Measurements from ENCODE around the gene RAD54L2.
"Not testable (repeated sequence)": the region's sequence is repeated elsewhere in the genome, so short reads cannot be mapped to it uniquely, and the experiment has no call there.

RAD54L2 gene

DNA sequence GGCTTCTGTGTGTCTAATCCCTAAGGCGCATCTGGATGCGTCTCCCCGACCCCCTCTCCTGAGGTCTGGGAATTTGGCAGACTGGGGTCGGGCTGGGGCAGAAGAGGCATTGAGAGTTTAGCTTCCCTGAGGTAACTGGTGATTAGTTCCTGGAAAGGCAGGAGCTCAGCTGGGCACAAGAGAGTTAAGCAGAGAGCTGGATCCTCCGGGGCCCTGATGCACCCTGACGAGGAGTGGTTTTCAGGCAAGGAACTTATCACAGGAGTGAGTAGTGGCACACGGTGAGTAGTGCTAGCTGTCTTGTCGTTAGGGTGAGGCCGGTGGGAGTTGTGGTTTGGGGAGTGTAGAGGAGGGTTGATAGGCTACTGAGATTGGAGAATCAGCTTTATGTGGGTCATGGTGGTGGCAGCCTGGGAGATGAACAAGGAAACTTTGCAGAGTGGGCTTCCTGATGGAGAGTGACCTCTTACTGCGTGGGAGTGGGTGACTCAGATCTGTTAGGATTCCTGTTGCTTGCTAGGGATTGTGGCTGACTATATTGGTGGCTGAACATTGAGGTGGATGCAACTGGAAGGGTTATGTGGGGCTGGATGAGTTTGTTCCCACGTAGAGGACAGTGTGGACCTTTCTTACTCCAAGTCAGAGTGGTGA lies 897 bp downstream of the RAD54L2 start:
- intact Hi-C loops (cut with DNase I) = loop anchor here (2.0 kb wide), 1 partner anchor 39 kb away; the partner anchor contains the start of gene DCAF1

DNA sequence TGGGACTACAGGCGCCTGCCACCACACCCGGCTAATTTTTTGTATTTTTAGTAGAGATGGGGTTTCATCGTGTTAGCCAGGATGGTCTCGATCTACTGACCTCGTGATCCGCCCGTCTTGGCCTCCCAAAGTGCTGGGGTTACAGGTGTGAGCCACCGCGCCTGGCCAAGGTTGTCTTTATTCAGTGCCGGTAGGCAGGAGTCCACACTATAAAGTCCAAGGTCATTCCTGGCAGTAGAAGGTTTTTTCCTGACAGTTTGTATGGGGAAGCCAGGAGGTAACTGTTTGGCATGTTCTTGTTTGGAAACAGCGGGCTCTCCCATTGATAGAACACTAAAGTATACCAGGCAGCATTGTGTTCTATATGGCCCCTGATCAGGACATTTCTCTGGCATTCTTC lies 4.1 kb downstream of the RAD54L2 start:
- DNase-seq; intact Hi-C loops (cut with DNase I): not testable (repeated sequence)

More for the DNA sequence above, 897 bp downstream of the RAD54L2 start:
- DNase-seq = peak in 8 of 10 donors; percentile 9 to 86 (median 23)

- DNase-seq = no peak
- intact Hi-C loops (cut with DNase I) = no loop called here
Observed at GRCh38 chr3:51544011-51544775, 5.7 kb downstream of the RAD54L2 start.

DNA sequence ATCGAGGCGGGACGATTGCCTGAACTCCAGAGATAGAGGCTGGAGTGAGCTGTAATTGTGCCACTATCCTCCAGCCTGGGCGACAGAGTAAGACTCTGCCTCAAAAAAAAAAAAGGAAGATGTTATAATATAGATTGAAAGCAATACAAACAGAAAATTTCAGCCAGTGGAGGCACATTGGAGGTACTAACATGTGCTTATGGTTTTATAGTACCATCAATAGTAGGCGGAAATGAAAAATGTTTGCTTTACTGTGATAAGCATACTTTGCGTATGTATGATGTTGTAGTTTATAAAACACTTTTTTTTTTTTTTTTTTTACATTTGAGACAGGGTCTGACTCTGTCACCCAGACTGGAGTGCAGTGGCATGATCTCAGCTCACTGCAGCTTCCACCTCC lies 8.8 kb downstream of the RAD54L2 start:
- intact Hi-C loops (cut with DNase I) = no loop called here
- DNase-seq = no peak

DNA sequence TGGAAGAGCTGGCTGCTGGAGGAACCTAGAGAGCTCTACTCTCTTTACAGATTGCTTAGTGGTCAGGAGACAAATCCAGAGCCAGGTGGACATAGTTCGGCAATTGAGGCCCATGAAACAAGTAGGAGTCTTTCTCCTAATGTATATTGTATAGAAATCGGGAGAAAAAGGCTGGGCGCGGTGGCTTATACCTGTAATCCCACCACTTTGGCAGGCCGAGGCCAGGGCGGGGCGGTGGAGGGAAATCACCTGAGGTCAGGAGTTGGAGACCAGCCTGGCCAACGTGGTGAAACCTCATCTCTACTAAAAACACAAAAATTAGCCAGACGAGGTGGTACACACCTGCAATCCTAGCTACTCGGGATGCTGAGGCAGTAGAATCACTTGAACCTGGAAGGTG lies 10.8 kb downstream of the RAD54L2 start:
- intact Hi-C loops (cut with DNase I) = no loop called here
- no peak for DNase-seq

DNA sequence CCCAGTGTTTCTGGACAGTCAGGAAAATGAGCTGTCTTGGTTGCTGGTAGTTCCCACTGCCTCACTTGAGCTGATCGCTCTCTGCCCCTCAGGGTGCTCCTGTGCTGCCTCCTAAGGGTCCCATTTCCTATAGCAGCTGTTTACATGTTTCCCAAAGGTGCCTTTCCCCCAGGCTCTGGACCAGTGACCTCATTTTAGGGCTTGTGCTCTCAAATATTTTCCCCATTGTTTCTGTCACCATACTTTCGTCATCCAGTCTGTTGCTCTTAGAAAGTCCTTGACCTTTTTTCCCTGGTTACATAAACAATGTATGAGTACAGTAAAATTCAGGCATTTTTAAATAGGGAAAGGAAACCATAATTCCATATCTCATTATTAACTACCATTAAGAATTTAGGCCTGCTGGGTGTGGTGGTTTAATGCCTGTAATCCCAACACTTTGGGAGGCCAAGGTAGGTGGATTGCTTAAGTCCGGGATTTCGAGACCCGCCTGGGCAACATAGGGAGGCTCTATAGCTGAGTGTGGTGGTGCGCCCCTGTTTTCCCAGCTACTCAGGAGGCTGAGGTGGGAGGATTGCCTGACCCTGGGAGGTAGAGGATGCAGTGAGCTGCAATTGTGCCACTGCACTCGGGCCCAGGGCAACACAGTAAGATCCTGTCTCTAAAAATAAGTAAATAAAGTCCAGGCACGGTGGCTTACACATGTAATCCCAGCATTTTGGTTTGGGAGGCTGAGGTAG lies 11.7 kb downstream of the RAD54L2 start:
- intact Hi-C loops (cut with DNase I) = no loop called here
- no peak for DNase-seq

GRCh38 chr3:51557993-51558392 lies 19.5 kb downstream of the RAD54L2 start:
- DNase-seq = no peak
- intact Hi-C loops (cut with DNase I) = no loop called here

DNA sequence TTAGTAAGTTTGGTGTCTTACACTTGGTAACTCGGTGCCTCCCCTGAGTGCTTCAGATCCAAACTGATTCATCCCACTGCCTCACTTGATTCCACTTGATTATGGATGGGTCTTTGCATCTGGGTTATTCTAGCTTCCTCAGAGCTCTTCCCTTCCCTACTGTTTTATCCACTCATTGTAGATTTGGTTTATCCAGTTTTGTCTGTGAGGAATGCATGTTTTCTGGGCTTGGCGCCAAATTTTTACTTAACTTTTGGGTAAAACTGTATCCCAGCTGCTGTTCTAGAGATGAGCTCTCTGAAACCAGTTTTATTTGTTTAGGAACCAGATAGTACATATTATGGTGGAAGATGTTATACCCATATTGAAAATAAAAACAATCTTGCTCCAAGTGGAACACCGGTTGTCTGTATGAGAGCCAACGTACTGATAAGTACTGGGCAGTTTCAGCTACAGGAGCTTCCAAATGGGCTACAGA lies 20.9 kb downstream of the RAD54L2 start:
- no peak for DNase-seq
- intact Hi-C loops (cut with DNase I) = no loop called here

DNA sequence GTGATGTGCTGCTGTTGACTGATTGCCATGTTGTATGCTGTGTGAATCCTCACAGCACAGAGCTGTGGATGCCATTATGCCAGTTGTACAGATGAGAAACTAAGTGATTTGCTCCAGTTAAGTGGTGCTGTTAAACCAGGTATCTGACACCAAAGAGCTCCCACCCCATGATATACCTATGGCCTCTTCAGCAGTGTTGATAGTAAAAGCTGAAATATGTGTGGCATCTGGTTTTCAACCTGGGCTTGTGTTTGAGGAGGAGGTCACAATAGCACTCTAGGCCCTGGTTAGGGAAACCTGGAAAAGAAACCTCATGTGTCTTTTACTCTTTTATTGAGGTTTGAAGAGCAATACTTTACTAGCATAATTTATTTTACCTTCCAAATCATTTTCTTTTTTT lies 21.4 kb downstream of the RAD54L2 start:
- DNase-seq = no peak
- intact Hi-C loops (cut with DNase I) = no loop called here

GRCh38 chr3:51562403-51562802 lies 23.9 kb downstream of the RAD54L2 start:
- DNase-seq; intact Hi-C loops (cut with DNase I): not testable (repeated sequence)

DNA sequence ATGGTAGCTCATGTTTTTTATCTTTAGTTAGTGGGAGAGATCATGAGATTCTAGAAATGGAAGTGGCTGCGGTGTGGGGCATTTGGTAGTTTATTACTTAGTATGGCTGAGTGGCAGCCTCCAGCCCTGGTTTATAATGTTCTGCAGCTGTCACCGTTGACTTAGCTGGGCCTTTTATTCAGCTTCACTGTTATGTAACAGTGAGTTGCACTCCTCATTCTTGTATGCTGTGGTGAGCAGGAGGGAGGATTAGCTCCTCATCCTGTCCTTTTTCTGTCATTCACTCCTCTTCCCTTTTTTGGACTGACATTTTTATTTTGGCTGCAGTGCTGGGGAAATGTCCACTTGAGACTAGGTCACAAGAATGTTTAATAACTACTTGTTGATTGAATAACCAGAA lies 29.5 kb downstream of the RAD54L2 start:
- DNase-seq = no peak
- intact Hi-C loops (cut with DNase I) = no loop called here

- intact Hi-C loops (cut with DNase I) = no loop called here
- no peak for DNase-seq
Observed at GRCh38 chr3:51568996-51569395, 30.5 kb downstream of the RAD54L2 start.

- DNase-seq = no peak
- intact Hi-C loops (cut with DNase I) = no loop called here
Observed at GRCh38 chr3:51578238-51578637, 39.7 kb downstream of the RAD54L2 start.

DNA sequence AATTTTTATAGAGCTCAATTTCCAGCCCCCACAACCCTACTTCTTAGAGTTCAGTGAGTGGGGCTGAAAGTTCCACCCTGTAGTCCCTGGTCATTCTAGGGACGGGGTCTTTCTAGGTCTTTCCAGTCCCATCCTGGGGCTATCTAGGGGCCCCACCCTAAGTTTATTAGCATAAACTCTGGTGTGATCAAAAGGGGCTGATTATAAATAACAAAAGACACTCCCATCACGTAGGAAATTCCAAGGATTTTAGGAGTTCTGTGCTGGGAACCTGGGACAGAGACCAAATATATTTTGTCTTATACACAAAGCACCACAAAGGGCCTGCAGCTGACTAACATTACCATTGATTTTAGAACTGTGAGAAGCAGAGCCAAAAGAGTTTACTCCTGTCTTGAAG lies 41.9 kb downstream of the RAD54L2 start:
- intact Hi-C loops (cut with DNase I) = no loop called here
- DNase-seq = no peak

GRCh38 chr3:51581524-51581923 lies 43.0 kb downstream of the RAD54L2 start:
- no peak for DNase-seq
- intact Hi-C loops (cut with DNase I) = no loop called here

DNA sequence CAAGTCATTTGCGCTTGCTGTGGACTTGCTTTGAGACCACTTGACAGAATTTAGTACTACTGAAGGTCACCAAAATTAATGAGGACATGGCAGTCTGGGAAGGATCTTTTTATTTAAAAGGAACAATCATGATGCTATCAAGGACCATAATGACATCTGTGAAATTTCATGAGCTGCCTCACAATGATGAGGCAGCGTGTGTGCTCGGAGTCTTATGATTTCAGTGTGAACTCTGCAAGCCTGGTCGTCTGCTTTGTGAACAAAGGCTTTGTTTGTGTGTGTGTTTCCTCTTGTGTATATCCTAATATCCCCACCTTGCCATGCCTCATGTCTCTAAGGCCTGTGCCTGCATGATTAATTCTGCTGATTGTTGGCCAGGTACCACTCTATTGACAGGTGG lies 46.7 kb downstream of the RAD54L2 start:
- intact Hi-C loops (cut with DNase I) = no loop called here
- no peak for DNase-seq

DNA sequence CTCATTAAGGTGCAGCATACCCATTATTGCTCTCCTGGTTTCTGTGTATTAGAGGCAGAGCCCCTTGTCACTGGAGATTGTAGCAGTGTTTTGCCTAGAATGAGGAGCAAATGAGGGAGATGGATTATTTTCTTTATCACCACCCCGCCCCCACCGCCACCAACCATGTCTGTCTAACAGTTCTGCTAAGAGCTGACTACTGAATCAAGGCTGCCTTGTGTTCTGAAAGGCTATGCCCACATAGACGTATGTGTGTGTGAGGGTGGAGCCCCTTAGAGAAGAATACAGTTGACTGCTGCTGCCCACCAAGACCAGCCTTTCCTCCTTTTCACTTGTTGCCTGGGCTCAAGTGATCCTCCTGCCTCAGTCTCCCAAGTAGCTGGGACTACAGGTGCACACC lies 47.4 kb downstream of the RAD54L2 start:
- no peak for DNase-seq

More for the DNA sequence above, 47.4 kb downstream of the RAD54L2 start:
- intact Hi-C loops (cut with DNase I) = no loop called here
